ENCODE results near the gene PTPRK. TPM values are rescaled to one million over a fixed set of nuclear protein-coding genes. Genes with fewer than 3 reads are reported as not detected.

The PTPRK gene
- total RNA-seq, 5 donors from 2014 or later (not counting 1 experiment from before 2014, with no cell fraction given), result 2.1 to 11.1 (median 7.3) TPM

DNA sequence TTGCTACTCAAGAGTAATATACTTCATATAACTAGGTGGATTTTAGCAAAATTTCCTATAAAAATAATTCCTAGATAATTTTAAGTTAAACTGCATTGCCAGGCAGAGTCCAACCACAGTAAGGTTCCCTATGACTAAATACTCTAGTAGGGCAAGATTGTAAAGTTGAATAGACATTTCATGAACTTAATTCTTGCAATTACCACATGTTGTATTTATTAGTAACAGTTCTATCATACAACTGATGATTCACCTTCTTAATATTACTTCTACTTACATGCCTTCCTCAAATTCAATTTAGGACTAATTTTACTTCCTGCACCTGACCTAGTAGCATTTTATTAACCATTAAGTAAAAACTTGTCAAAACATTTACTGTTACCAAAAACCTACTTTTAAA is 352.8 kb downstream of the PTPRK start:
- no peaks in the 10 kb centered on the region for H3K36me3 ChIP-seq (ENCODE audit: control insufficient read depth in 2 of 2, extremely low read depth in 1 of 2, insufficient read depth in 1 of 2, low read length in 1 of 2)
- no peak overlapping the region for H3K27ac ChIP-seq (ENCODE audit: low read length)
- Mint-ChIP-seq H3K9me3 (no peaks in the 10 kb centered on the region), H3K27ac (no peak overlapping the region), H3K4me3 (no peak overlapping the region), H3K4me1 (peaks cover 0 to 4% (median 2%) of the 10 kb centered on the region in 3 donors), H3K27me3 (no peaks in the 10 kb centered on the region), H3K36me3 (no peaks in the 10 kb centered on the region)
- H3K9me3 ChIP-seq, result no peaks in the 10 kb centered on the region
- H3K4me1 ChIP-seq (ENCODE audit: control insufficient read depth in 1 of 2, extremely low read depth in 1 of 2, insufficient read depth in 2 of 2, low read length in 2 of 2), result no peaks in the 10 kb centered on the region
- DNase-seq, result no peak
- ChIA-PET CTCF (no interaction called here), POLR2A (no interaction called here)
- H3K4me3 ChIP-seq (ENCODE audit: control insufficient read depth in 1 of 2, extremely low read depth in 1 of 2, low read length in 1 of 2), result no peak overlapping the region
- no peak for ATAC-seq (replicated peaks in 1 of 4)
- H3K27me3 ChIP-seq (replicated peaks in 1 of 2; ENCODE audit: control insufficient read depth in 2 of 2, extremely low read depth in 1 of 2, insufficient read depth in 2 of 2, low read length in 1 of 2), result no peaks in the 10 kb centered on the region

DNA sequence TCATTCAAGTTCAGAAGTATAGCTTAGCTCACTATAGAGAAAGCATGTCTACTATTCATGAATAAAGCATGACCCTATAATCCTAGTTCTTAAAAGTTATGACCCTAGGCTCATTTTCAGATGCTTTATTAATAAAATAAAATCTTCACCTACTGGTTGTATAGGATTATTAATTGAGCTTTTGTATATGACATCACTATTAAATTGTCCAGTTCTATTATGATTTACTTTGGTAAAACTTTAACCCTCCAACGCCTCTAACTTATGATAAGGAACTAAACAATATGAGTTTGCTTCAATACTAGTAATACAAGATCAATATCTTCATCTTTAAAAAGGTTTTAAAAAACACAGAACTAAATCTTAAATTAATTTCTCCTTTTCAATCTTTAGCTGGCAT is 356.1 kb downstream of the PTPRK start:
- POLR2A ChIA-PET, result no interaction called here
- no peak for ATAC-seq (replicated peaks in 1 of 4)
- no CpG with 5 or more reads among the region's 1 CpG for WGBS (ENCODE audit: insufficient coverage)

DNA sequence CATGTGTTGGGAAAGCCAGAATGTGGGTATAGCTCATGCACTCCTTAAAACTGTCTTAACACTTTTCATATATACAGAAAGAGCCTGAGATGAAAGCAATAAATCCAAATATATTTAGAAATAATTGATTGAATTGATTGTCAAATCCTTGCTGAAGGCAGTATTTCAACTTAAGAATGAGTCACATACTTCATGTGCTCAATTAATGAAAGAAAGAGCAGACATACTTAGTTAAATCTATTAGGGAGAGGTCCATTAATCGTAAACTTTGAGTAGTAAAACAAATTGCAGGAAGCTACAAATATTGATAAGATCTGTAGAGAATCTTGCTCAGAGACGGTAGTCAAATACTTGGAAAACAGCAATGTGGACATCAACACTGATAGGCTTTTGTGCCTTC is 358.0 kb downstream of the PTPRK start:
- Histone ChIP-seq H3K4me3 (ENCODE audit: control insufficient read depth in 1 of 2, extremely low read depth in 1 of 2, low read length in 1 of 2) (no peak overlapping the region), H3K4me1 (ENCODE audit: control insufficient read depth in 1 of 2, extremely low read depth in 1 of 2, insufficient read depth in 2 of 2, low read length in 2 of 2) (no peaks in the 10 kb centered on the region), H3K36me3 (ENCODE audit: control insufficient read depth in 2 of 2, extremely low read depth in 1 of 2, insufficient read depth in 1 of 2, low read length in 1 of 2) (no peaks in the 10 kb centered on the region), H3K27me3 (replicated peaks in 1 of 2; ENCODE audit: control insufficient read depth in 2 of 2, extremely low read depth in 1 of 2, insufficient read depth in 2 of 2, low read length in 1 of 2) (no peaks in the 10 kb centered on the region), H3K27ac (ENCODE audit: low read length) (no peak overlapping the region), H3K9me3 (no peaks in the 10 kb centered on the region)
- H3K9me3 Mint-ChIP-seq, result no peaks in the 10 kb centered on the region
- CTCF ChIA-PET, result no interaction called here
- DNase-seq (no peak), ATAC-seq (replicated peaks in 1 of 4) (no peak)
- no peaks in the 10 kb centered on the region for H3K36me3 Mint-ChIP-seq
- POLR2A ChIA-PET, result no interaction called here
- no peak overlapping the region for H3K4me3 Mint-ChIP-seq
- H3K4me1 Mint-ChIP-seq, result peaks cover 0 to 3% (median 0%) of the 10 kb centered on the region in 3 donors
- no peak overlapping the region for H3K27ac Mint-ChIP-seq
- WGBS (ENCODE audit: insufficient coverage), result 100% methylated on average over 1 of the region's 2 CpGs
- H3K27me3 Mint-ChIP-seq, result no peaks in the 10 kb centered on the region

More for the DNA sequence above, 356.1 kb downstream of the PTPRK start:
- Histone ChIP-seq H3K4me3 (ENCODE audit: control insufficient read depth in 1 of 2, extremely low read depth in 1 of 2, low read length in 1 of 2) (no peak overlapping the region), H3K4me1 (ENCODE audit: control insufficient read depth in 1 of 2, extremely low read depth in 1 of 2, insufficient read depth in 2 of 2, low read length in 2 of 2) (no peaks in the 10 kb centered on the region), H3K9me3 (no peaks in the 10 kb centered on the region), H3K27me3 (replicated peaks in 1 of 2; ENCODE audit: control insufficient read depth in 2 of 2, extremely low read depth in 1 of 2, insufficient read depth in 2 of 2, low read length in 1 of 2) (no peaks in the 10 kb centered on the region), H3K36me3 (ENCODE audit: control insufficient read depth in 2 of 2, extremely low read depth in 1 of 2, insufficient read depth in 1 of 2, low read length in 1 of 2) (no peaks in the 10 kb centered on the region), H3K27ac (ENCODE audit: low read length) (no peak overlapping the region)
- CTCF ChIA-PET, result no interaction called here
- H3K36me3 Mint-ChIP-seq, result no peaks in the 10 kb centered on the region
- no peak overlapping the region for H3K4me3 Mint-ChIP-seq
- DNase-seq, result no peak
- H3K27me3 Mint-ChIP-seq, result no peaks in the 10 kb centered on the region
- peaks cover 0 to 2% (median 2%) of the 10 kb centered on the region in 3 donors for H3K4me1 Mint-ChIP-seq
- no peak overlapping the region for H3K27ac Mint-ChIP-seq
- H3K9me3 Mint-ChIP-seq, result no peaks in the 10 kb centered on the region

DNA sequence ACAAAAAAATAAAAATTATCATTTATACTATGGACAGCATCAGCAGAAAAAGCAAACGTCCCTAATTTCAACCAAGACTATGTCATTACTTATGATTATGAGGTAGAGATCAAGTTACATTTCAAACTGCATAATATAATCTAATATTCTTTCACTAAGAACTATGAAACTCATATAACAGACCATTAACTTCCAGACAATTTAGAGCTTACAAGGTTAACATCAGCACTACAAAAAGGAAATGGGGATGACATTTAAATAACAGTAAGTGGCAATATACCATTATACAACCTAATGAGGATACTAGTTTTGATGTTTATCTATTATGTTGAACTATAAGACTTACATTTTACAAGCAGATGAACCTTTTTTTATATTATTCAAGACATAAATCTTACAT is 358.6 kb downstream of the PTPRK start:
- Mint-ChIP-seq H3K27ac (no peak overlapping the region), H3K9me3 (no peaks in the 10 kb centered on the region), H3K4me1 (peaks cover 0 to 4% (median 0%) of the 10 kb centered on the region in 3 donors), H3K4me3 (no peak overlapping the region), H3K27me3 (no peaks in the 10 kb centered on the region), H3K36me3 (no peaks in the 10 kb centered on the region)
- H3K9me3 ChIP-seq, result no peaks in the 10 kb centered on the region
- POLR2A ChIA-PET, result no interaction called here
- no peaks in the 10 kb centered on the region for H3K36me3 ChIP-seq (ENCODE audit: control insufficient read depth in 2 of 2, extremely low read depth in 1 of 2, insufficient read depth in 1 of 2, low read length in 1 of 2)
- H3K4me1 ChIP-seq (ENCODE audit: control insufficient read depth in 1 of 2, extremely low read depth in 1 of 2, insufficient read depth in 2 of 2, low read length in 2 of 2), result no peaks in the 10 kb centered on the region
- DNase-seq, result no peak
- no CpG with 5 or more reads among the region's 1 CpG for WGBS (ENCODE audit: insufficient coverage)
- no peak overlapping the region for H3K27ac ChIP-seq (ENCODE audit: low read length)
- no peak overlapping the region for H3K4me3 ChIP-seq (ENCODE audit: control insufficient read depth in 1 of 2, extremely low read depth in 1 of 2, low read length in 1 of 2)
- ATAC-seq (replicated peaks in 1 of 4), result no peak
- CTCF ChIA-PET, result no interaction called here
- no peaks in the 10 kb centered on the region for H3K27me3 ChIP-seq (replicated peaks in 1 of 2; ENCODE audit: control insufficient read depth in 2 of 2, extremely low read depth in 1 of 2, insufficient read depth in 2 of 2, low read length in 1 of 2)

DNA sequence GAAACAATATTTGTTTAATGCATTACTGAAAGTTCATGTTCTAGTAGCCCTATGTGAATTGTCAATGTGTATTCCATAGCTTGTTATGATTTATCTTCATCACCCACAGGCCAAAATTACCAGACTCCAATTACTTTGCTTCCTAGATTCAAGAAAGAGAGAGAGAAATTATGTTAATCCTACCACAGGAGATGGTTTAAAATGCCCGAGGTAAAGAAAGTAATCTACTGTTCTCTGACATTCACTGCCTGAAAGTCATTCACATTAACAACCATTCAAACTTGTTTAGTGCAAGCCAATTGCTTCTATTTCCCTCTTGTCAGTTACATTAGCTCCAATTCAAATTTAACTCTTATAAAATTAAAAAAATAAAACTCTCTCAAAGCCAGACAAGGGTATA is 359.1 kb downstream of the PTPRK start:
- H3K27me3 Mint-ChIP-seq, result no peaks in the 10 kb centered on the region
- Histone ChIP-seq H3K9me3 (no peaks in the 10 kb centered on the region), H3K27me3 (replicated peaks in 1 of 2; ENCODE audit: control insufficient read depth in 2 of 2, extremely low read depth in 1 of 2, insufficient read depth in 2 of 2, low read length in 1 of 2) (no peaks in the 10 kb centered on the region), H3K36me3 (ENCODE audit: control insufficient read depth in 2 of 2, extremely low read depth in 1 of 2, insufficient read depth in 1 of 2, low read length in 1 of 2) (no peaks in the 10 kb centered on the region), H3K27ac (ENCODE audit: low read length) (no peak overlapping the region), H3K4me3 (ENCODE audit: control insufficient read depth in 1 of 2, extremely low read depth in 1 of 2, low read length in 1 of 2) (no peak overlapping the region), H3K4me1 (ENCODE audit: control insufficient read depth in 1 of 2, extremely low read depth in 1 of 2, insufficient read depth in 2 of 2, low read length in 2 of 2) (no peaks in the 10 kb centered on the region)
- POLR2A ChIA-PET, result interaction anchor here in 1 of 2 donors (0.5 kb wide), 1 partner anchor 1384 kb away, joined by 3 read pairs; no protein-coding TSS in a partner anchor
- H3K9me3 Mint-ChIP-seq, result no peaks in the 10 kb centered on the region
- CTCF ChIA-PET, result no interaction called here
- H3K27ac Mint-ChIP-seq, result no peak overlapping the region
- DNase-seq (no peak), ATAC-seq (replicated peaks in 1 of 4) (no peak)
- WGBS (ENCODE audit: insufficient coverage), result no CpG with 5 or more reads among the region's 1 CpG
- H3K4me1 Mint-ChIP-seq, result peaks cover 0 to 4% (median 0%) of the 10 kb centered on the region in 3 donors
- no peaks in the 10 kb centered on the region for H3K36me3 Mint-ChIP-seq
- H3K4me3 Mint-ChIP-seq, result no peak overlapping the region

DNA sequence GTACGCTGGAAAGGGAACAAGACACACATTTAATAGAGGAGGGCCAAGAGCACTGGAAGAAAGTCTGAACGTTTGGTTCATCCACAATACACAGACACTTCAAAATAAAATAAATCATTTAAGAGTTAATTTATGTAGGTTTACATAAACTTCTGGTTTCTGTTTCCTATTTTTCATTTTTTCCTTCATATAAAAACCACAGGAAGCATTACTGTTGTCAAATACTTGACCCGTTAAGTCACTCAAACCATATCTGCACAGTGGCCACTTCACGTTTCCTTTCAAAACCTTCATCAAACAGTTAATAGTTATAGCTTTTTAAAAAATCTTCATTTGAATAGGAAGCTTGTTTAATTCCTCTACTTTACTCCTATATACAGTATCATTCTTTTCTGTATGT is 361.9 kb downstream of the PTPRK start:
- no CpG with 5 or more reads among the region's 4 CpGs for WGBS (ENCODE audit: insufficient coverage)
- Histone ChIP-seq H3K27ac (ENCODE audit: low read length) (no peak overlapping the region), H3K9me3 (no peaks in the 10 kb centered on the region), H3K36me3 (ENCODE audit: control insufficient read depth in 2 of 2, extremely low read depth in 1 of 2, insufficient read depth in 1 of 2, low read length in 1 of 2) (no peaks in the 10 kb centered on the region), H3K4me3 (ENCODE audit: control insufficient read depth in 1 of 2, extremely low read depth in 1 of 2, low read length in 1 of 2) (no peak overlapping the region), H3K27me3 (replicated peaks in 1 of 2; ENCODE audit: control insufficient read depth in 2 of 2, extremely low read depth in 1 of 2, insufficient read depth in 2 of 2, low read length in 1 of 2) (no peaks in the 10 kb centered on the region), H3K4me1 (ENCODE audit: control insufficient read depth in 1 of 2, extremely low read depth in 1 of 2, insufficient read depth in 2 of 2, low read length in 2 of 2) (no peaks in the 10 kb centered on the region)
- POLR2A ChIA-PET, result interaction anchor here in 1 of 2 donors (0.6 kb wide), 2 partner anchors 11 to 70 kb away, joined by 3 read pairs; no protein-coding TSS in a partner anchor
- H3K4me3 Mint-ChIP-seq, result no peak overlapping the region
- H3K36me3 Mint-ChIP-seq, result no peaks in the 10 kb centered on the region
- no peaks in the 10 kb centered on the region for H3K27me3 Mint-ChIP-seq
- no peaks in the 10 kb centered on the region for H3K9me3 Mint-ChIP-seq
- DNase-seq (no peak), ATAC-seq (replicated peaks in 1 of 4) (no peak)
- H3K27ac Mint-ChIP-seq, result no peak overlapping the region
- CTCF ChIA-PET, result no interaction called here
- H3K4me1 Mint-ChIP-seq, result peaks cover 0 to 4% (median 0%) of the 10 kb centered on the region in 3 donors
